Ascending aorta (tissue), 2 donors: ENCODE data around the gene RUNX3. TPM values are rescaled to one million over a fixed set of nuclear protein-coding genes. Genes with fewer than 3 reads are reported as not detected.
A peak's percentile ranks its signal among the peaks of the same experiment; 100 is the strongest.

Experiments used
- DNase-seq, 2 donors: peaks; one replicate each; pipeline ENCODE4 v3.0.0-alpha.2; 2019; ENCODE audit warnings: low spot score in 2 of 2
- H3K27ac ChIP-seq, 2 donors: fragments of 200-600 bp; sonication (generic); one replicate each; pipeline ENCODE4 v1.5.1; 2016 to 2017; ENCODE audit warnings: mild to moderate bottlenecking in 1 of 2
- H3K27me3 ChIP-seq: fragments of 200-600 bp; sonication (generic); one replicate; pipeline ENCODE4 v1.5.1; 2017
- H3K36me3 ChIP-seq, 2 donors: fragments of 200-600 bp; sonication (generic); one replicate each; pipeline ENCODE4 v1.5.1; 2016
- H3K4me1 ChIP-seq, 2 donors: fragments of 200-600 bp; sonication (generic); one replicate each; pipeline ENCODE4 v1.5.1; 2016 to 2017; ENCODE audit warnings: mild to moderate bottlenecking in 1 of 2
- H3K4me3 ChIP-seq, 2 donors: fragments of 200-600 bp; sonication (generic); one replicate each; pipeline ENCODE4 v1.5.1; 2016 to 2017; ENCODE audit warnings: mild to moderate bottlenecking in 1 of 2
- H3K9me3 ChIP-seq, 2 donors: fragments of 200-600 bp; sonication (generic); one replicate each; pipeline ENCODE4 v1.5.1; 2016
- intact Hi-C: fragments of 100-400 bp; cut with DNase I; formaldehyde crosslinking; loops from one replicate; pipeline ENCODE4 v1.15.1; 2023
- total RNA-seq: library from RNA; depleted of rRNA; stranded (reverse); fragments of >200 nt; gene quantifications from one replicate; pipeline ENCODE4 v1.1.0, GENCODE V29; 2016
- TF ChIP-seq, protein P1 (sequence below), 3 experiments: fragments of 200-600 bp in 2 of 3; fragments of 450-650 bp in 1 of 3; sonication (generic) in 2 of 3; IDR thresholded peaks; one replicate each; pipeline ENCODE4 v1.5.1; 2016 to 2019; ENCODE audit warnings: antibody characterized with exemption in 3 of 3, mild to moderate bottlenecking in 1 of 3, moderate library complexity in 1 of 3

Gene RUNX3
- total RNA-seq, 1 donor from 2014 or later = 0.21 TPM

DNA sequence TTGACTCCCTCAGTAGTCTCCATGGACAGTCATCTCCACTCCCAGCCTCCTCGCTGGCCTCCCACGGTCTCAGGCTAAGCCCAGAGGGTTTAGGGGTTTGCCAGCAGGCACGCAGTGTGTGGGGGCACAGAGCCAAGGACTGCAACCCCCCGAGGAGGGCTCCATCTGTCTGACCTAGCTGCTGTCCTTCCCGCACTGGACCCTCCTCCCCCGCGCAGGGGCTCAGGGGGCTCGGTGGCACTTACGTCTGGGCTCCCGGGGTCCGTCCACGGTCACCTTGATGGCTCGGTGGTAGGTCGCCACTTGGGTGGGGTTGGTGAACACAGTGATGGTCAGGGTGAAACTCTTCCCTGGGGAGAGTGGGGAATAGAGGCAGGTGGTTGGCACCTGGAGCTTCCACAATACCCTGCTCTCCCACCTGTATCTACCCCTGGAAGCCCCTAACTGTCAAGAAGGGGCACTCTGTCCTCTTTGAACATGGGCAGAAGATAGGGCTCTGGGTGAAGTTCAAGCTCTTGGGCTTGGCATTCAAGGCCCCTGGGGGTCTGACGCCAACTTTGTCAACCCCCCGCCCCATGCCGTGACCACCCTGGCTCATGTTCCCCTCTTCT is 11.0 kb downstream of the RUNX3 start:
- TF ChIP-seq, protein P1, sequence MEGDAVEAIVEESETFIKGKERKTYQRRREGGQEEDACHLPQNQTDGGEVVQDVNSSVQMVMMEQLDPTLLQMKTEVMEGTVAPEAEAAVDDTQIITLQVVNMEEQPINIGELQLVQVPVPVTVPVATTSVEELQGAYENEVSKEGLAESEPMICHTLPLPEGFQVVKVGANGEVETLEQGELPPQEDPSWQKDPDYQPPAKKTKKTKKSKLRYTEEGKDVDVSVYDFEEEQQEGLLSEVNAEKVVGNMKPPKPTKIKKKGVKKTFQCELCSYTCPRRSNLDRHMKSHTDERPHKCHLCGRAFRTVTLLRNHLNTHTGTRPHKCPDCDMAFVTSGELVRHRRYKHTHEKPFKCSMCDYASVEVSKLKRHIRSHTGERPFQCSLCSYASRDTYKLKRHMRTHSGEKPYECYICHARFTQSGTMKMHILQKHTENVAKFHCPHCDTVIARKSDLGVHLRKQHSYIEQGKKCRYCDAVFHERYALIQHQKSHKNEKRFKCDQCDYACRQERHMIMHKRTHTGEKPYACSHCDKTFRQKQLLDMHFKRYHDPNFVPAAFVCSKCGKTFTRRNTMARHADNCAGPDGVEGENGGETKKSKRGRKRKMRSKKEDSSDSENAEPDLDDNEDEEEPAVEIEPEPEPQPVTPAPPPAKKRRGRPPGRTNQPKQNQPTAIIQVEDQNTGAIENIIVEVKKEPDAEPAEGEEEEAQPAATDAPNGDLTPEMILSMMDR (IDR thresholded peaks at IDR 0.05) = no peak
- peaks cover 0 to 9% of the 10 kb centered on the region in 2 donors for H3K4me1 ChIP-seq

DNA sequence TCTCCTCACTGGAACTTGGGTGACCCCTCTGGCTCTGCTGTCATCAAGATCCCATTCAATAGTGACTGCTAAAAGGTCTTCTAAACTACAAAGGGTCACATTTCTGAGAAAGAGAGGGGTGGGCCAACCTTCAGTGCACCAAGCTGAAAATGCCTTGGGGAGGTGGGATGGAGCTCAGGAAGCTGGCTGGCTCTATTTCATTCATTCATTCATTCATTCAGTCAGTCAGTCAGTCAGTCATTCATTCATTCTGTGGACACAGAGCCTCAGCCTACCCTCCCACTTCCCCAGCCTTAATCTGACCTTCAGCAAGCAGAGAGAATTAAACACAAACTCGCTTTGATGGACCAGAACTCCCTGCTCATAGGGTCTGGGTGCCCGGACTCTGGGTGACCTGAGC is 11.7 kb downstream of the RUNX3 start:
- H3K27ac ChIP-seq = no peak overlapping the region
- TF ChIP-seq, protein P1 (IDR thresholded peaks at IDR 0.05) = no peak
- intact Hi-C loops = no loop called here
- DNase-seq = no peak
- H3K36me3 ChIP-seq = no peaks in the 10 kb centered on the region
- H3K9me3 ChIP-seq = no peaks in the 10 kb centered on the region
- peaks cover 0 to 9% of the 10 kb centered on the region in 2 donors for H3K4me1 ChIP-seq
- no peak overlapping the region for H3K4me3 ChIP-seq
- H3K27me3 ChIP-seq = no peaks in the 10 kb centered on the region

More for the DNA sequence above, 11.0 kb downstream of the RUNX3 start:
- H3K9me3 ChIP-seq = no peaks in the 10 kb centered on the region
- H3K27me3 ChIP-seq = no peaks in the 10 kb centered on the region
- H3K4me3 ChIP-seq = no peak overlapping the region
- intact Hi-C loops = no loop called here
- H3K27ac ChIP-seq = no peak overlapping the region
- no peaks in the 10 kb centered on the region for H3K36me3 ChIP-seq
- DNase-seq = no peak

DNA sequence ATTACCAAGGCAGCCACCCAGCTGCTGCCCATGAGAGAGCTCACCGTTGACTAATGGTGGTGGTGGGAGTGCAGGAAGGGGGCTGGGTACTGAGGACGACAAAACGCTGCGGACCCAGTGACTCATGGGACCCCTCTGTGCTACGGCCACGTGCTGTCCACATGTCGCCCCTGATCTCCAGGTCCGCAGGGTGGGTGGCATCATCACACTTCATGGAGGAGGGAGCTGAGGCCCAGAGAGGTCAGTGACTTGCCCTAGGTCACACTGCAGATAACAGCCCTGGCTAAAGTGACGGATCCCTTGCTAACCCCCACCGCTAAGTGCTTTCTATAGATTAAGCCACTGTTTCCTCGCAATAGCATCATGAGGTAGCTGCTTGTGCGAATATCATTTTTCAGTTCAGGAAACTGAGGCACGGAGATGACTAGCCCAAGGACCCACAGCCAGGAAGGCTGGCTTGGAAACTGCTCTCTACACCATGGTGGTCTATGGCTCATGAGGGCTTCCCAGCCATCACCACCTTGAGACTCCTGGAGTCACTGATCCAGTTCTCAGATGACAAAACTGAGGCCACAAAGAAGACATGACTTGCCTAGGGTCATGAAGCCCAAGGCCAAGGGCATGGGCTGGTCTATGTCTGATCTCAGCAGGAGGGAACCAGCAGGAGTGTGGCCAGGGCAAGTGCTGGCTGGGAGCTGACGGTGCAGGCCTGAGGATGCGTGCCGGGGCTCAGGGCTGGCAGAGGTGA is 12.6 kb downstream of the RUNX3 start:
- H3K9me3 ChIP-seq = no peaks in the 10 kb centered on the region
- no peak for DNase-seq
- TF ChIP-seq, protein P1 (IDR thresholded peaks at IDR 0.05) = no peak
- H3K4me1 ChIP-seq = peaks cover 0 to 9% of the 10 kb centered on the region in 2 donors
- no peak overlapping the region for H3K27ac ChIP-seq
- H3K4me3 ChIP-seq = no peak overlapping the region
- intact Hi-C loops = no loop called here
- H3K36me3 ChIP-seq = no peaks in the 10 kb centered on the region
- no peaks in the 10 kb centered on the region for H3K27me3 ChIP-seq

DNA sequence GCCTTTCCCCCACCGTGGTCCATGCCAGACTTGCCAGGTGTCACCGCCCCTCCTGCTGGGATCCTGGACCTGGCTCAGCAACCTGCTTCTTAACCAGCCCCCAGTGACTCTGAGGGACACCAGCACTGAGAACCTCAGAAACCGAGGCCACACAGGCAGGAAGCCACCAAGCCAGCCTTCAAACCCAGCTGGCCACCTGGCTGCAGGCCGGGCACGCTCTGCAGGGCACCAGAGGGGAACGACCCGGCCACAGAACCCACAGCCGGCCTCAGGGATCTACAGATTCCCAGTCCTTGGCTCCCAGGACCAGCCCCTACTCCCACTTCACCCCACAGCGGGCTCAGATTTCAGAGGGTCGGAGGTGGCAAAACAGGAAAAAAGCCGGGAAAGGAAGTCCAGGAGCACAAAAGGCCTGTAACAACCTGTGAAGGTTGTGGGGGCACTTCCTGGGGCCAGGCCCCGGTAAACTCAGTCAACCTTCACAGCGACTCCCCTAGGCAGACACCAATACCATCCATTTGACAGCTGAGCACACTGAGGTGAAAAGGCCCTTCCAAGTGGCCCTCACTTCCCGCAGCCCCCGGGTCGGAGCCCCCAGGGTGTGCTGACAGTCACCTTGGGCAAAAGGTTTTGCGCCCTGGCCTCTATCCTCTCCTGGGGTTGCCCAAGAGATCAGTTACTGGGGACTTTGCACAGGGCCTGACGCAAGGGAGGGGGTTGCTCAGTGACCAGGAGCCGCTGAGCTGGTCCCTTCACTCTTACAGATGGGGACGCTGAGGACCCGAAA is 14.1 kb downstream of the RUNX3 start:
- TF ChIP-seq, protein P1 (IDR thresholded peaks at IDR 0.05) = no peak
- no peak for DNase-seq
- intact Hi-C loops = no loop called here

DNA sequence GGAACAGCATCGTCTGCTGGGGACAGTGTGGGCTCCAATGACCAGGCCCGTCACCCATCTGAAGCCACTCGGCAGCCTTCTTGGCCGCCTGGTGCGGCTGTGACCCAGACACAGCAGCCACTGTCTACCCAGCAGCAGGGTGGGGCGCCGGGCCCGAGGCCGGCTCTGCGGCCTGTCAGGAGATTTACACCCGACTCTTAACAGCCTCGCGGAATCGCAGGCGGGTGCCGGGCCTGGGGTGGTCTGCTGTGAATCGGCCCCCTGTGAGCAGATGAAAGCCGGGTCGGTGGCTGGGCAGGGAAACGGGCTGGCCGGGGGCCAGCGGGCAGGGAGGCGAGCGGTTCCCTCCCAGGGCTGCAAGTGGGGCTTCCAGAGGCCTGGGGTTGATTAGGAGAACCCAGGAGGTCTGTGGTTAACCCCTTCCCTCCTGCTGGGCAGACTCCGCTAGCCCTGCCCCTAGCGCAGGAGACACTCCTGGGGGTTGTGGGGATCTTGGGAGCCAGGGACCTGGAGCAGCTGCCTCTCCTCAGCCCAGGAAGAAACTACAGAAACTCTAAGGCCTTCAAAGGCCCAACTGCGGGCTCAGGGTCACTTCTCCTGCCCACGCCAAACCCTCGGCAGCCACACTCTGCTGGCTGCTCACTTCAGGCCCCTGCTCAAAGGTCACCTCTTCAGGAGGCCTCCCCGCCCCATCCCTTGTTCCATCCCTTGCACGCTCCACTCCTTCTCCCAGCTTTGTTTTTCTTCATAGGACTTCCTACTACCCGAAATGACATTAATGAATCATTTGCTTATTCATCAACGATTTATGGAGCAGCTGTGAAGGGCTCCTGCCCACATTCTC is 15.6 kb downstream of the RUNX3 start:
- no peaks in the 10 kb centered on the region for H3K36me3 ChIP-seq
- H3K9me3 ChIP-seq = no peaks in the 10 kb centered on the region
- peak overlapping the region in 1 of 2 donors; percentile 33 for H3K27ac ChIP-seq
- TF ChIP-seq, protein P1 (IDR thresholded peaks at IDR 0.05) = no peak
- H3K4me3 ChIP-seq = no peak overlapping the region
- DNase-seq = no peak
- H3K4me1 ChIP-seq = peaks cover 0 to 9% of the 10 kb centered on the region in 2 donors
- intact Hi-C loops = no loop called here
- H3K27me3 ChIP-seq = no peaks in the 10 kb centered on the region

More for the DNA sequence above, 14.1 kb downstream of the RUNX3 start:
- peaks cover 0 to 14% of the 10 kb centered on the region in 2 donors for H3K4me1 ChIP-seq
- H3K36me3 ChIP-seq = no peaks in the 10 kb centered on the region
- no peaks in the 10 kb centered on the region for H3K9me3 ChIP-seq
- no peaks in the 10 kb centered on the region for H3K27me3 ChIP-seq
- H3K4me3 ChIP-seq = no peak overlapping the region
- H3K27ac ChIP-seq = no peak overlapping the region
